Right atrium auricular region (tissue), 2 donors: ENCODE results near the gene NUPR1. TPM values are rescaled to one million over a fixed set of nuclear protein-coding genes. Genes with fewer than 3 reads are reported as not detected.
"Not testable (repeated sequence)": the region's sequence is repeated elsewhere in the genome, so short reads cannot be mapped to it uniquely, and the experiment has no call there.

Experiments
- DNase-seq: peaks from one replicate; pipeline ENCODE4 v3.0.0-alpha.2; 2019; ENCODE audit warnings: low spot score
- H3K27ac ChIP-seq, 2 donors: fragments of 200-600 bp; sonication (generic); 1 replicate in 1 of 2; 2 replicates in 1 of 2; pipeline ENCODE4 v1.5.1; 2016 to 2019
- H3K27me3 ChIP-seq, 2 donors: fragments of 200-600 bp; sonication (generic); one replicate each; pipeline versions ENCODE4 v1.5.1 to v1.6.0; 2017 to 2019
- H3K36me3 ChIP-seq: fragments of 200-600 bp; sonication (generic); one replicate; pipeline ENCODE4 v1.5.1; 2016
- H3K4me1 ChIP-seq, 2 donors: fragments of 200-600 bp; sonication (generic); one replicate each; pipeline versions ENCODE4 v1.5.1 to v1.6.0; 2017 to 2019
- H3K4me3 ChIP-seq, 2 donors: fragments of 200-600 bp; sonication (generic); 1 replicate in 1 of 2; 2 replicates in 1 of 2; pipeline ENCODE4 v1.5.1; 2017 to 2019; ENCODE audit warnings: mild to moderate bottlenecking in 1 of 2, moderate library complexity in 1 of 2
- H3K9me3 ChIP-seq, 2 donors: fragments of 200-600 bp; sonication (generic); one replicate each; pipeline ENCODE4 v1.5.1; 2019
- total RNA-seq, 2 donors: library from RNA; depleted of rRNA; stranded (reverse); fragments of >200 nt; gene quantifications; one replicate each; pipeline ENCODE4 v1.1.0, GENCODE V29; 2016
- TF ChIP-seq, protein P1 (sequence below), 2 donors: fragments of 200-600 bp; sonication (generic); IDR thresholded peaks; one replicate each; pipeline ENCODE4 v1.5.1; 2019; ENCODE audit warnings: antibody characterized with exemption in 2 of 2

The NUPR1 gene
- total RNA-seq, 2 donors from 2014 or later = 12.4 to 26.9 TPM

DNA sequence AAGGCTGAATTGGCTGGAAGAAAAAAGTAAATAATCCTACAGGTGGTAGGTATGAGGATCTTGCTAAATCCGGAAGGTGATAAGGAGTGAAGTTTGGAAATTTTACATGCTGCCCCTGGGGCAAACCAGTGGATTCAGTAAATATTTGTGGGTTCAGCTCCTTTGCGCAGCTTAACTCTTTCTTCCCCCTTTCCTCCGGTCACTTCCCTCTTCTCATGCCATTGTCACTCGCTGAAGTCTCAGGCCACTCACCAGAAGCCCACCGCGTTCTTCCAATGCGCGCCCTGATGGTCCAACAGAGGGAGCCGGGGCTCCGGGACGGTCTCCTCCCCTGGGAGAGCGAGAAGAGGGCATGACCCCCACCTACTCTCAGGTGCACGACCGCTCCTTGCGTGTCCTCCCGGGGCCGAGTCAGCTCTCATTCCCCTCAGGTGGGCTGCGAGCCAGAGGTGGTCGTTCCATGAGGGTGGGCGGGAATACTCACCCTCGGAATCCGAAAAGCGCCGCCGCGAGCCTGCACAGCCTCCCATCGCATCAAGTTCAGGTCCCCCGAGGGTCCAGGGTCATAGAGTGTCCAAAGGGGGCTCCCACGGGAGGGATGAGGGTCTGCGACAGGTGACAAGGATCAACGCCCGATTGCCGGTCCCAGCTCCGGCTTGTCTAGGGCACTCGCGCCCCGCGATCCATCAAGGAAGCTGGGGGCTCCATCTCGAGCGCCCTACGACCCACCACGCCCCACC is 47.4 kb downstream of the NUPR1 start:
- no peak for DNase-seq
- peaks cover 0 to 7% of the 10 kb centered on the region in 2 donors for H3K4me1 ChIP-seq
- H3K27ac ChIP-seq = peak overlapping the region; percentile 94 to 96
- peaks cover 13% of the 10 kb centered on the region for H3K36me3 ChIP-seq
- no peaks in the 10 kb centered on the region for H3K27me3 ChIP-seq
- TF ChIP-seq, protein P1, sequence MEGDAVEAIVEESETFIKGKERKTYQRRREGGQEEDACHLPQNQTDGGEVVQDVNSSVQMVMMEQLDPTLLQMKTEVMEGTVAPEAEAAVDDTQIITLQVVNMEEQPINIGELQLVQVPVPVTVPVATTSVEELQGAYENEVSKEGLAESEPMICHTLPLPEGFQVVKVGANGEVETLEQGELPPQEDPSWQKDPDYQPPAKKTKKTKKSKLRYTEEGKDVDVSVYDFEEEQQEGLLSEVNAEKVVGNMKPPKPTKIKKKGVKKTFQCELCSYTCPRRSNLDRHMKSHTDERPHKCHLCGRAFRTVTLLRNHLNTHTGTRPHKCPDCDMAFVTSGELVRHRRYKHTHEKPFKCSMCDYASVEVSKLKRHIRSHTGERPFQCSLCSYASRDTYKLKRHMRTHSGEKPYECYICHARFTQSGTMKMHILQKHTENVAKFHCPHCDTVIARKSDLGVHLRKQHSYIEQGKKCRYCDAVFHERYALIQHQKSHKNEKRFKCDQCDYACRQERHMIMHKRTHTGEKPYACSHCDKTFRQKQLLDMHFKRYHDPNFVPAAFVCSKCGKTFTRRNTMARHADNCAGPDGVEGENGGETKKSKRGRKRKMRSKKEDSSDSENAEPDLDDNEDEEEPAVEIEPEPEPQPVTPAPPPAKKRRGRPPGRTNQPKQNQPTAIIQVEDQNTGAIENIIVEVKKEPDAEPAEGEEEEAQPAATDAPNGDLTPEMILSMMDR (IDR thresholded peaks at IDR 0.05) = peak in 1 of 2 donors; percentile 62
- H3K9me3 ChIP-seq = no peaks in the 10 kb centered on the region
- H3K4me3 ChIP-seq = peak overlapping the region; percentile 98

DNA sequence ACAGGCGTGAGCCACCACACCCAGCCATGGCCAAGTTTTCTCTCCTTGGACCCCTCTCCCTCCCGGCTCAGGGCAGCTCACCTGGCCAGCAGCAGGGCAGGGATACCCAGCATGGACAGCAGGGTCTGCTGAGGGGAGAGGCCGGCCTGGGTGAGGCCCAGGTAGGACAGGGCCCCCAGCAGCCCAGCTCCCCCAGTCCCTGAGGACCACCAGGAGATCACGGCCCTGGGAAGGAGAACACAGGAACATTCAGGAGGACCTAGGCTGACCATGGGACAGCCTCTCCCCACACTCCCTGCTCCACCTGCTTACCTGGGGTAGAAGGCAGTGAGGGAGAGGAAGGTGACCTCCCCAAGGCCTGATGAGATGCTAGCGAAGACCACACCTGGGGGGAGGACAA is 52.5 kb downstream of the NUPR1 start:
- Histone ChIP-seq H3K4me3 (no peak overlapping the region), H3K4me1 (peaks cover 0 to 7% of the 10 kb centered on the region in 2 donors), H3K27ac (no peak overlapping the region), H3K36me3 (peaks cover 41% of the 10 kb centered on the region), H3K27me3 (no peaks in the 10 kb centered on the region), H3K9me3 (no peaks in the 10 kb centered on the region)
- DNase-seq = no peak
- TF ChIP-seq, protein P1 (IDR thresholded peaks at IDR 0.05) = no peak

GRCh38 chr16:28483361-28483760 is 55.4 kb downstream of the NUPR1 start:
- H3K27ac ChIP-seq, H3K27me3 ChIP-seq, H3K9me3 ChIP-seq, DNase-seq, H3K4me1 ChIP-seq, H3K4me3 ChIP-seq: not testable (repeated sequence)
- peaks cover 57% of the 10 kb centered on the region for H3K36me3 ChIP-seq

Other genes starting within 250 kb of the NUPR1 start
- under 1 TPM; 0.47 to 0.52 TPM for gene SBK1, start 246.4 kb downstream of the NUPR1 start, total RNA-seq
- gene NPIPB6, start 175.5 kb downstream of the NUPR1 start, total RNA-seq = 1 to 10 TPM in 1 of 2 donors, not detected in 1; 1.1 TPM
- gene EIF3CL, start 135.1 kb downstream of the NUPR1 start, total RNA-seq = 100 to 1,000 TPM in 1 of 2 donors, 10 to 100 TPM in 1; 89.0 to 124 TPM
- gene NPIPB7, start 66.6 kb downstream of the NUPR1 start, total RNA-seq = not detected
- 10 to 100 TPM; 16.5 to 16.9 TPM for gene CLN3, start 46.9 kb downstream of the NUPR1 start, total RNA-seq
- 1 to 10 TPM in 1 of 2 donors, under 1 TPM in 1; 0.78 to 2.0 TPM for gene APOBR, start 44.3 kb downstream of the NUPR1 start, total RNA-seq
- gene IL27, start 32.1 kb downstream of the NUPR1 start, total RNA-seq = not detected
- 10 to 100 TPM; 14.2 to 21.8 TPM for gene SGF29, start 14.9 kb upstream of the NUPR1 start, total RNA-seq
- 1 to 10 TPM; 1.9 to 2.7 TPM for gene SULT1A2, start 58.1 kb upstream of the NUPR1 start, total RNA-seq
- gene SULT1A1, start 71.1 kb upstream of the NUPR1 start, total RNA-seq = 10 to 100 TPM; 37.9 to 38.1 TPM
- gene NPIPB8, start 99.1 kb upstream of the NUPR1 start, total RNA-seq = not detected
- gene EIF3C, start 172.5 kb upstream of the NUPR1 start, total RNA-seq = 100 to 1,000 TPM; 161 to 202 TPM
- gene NPIPB9, start 212.8 kb upstream of the NUPR1 start, total RNA-seq = under 1 TPM in 1 of 2 donors, not detected in 1; 0.70 TPM